ENCODE results near the gene DLG2. TPM values are rescaled to one million over a fixed set of nuclear protein-coding genes. Genes with fewer than 3 reads are reported as not detected.

Gene DLG2
- total RNA-seq, 3 donors from 2014 or later: 4.3 to 12.3 (median 6.9) TPM

DNA sequence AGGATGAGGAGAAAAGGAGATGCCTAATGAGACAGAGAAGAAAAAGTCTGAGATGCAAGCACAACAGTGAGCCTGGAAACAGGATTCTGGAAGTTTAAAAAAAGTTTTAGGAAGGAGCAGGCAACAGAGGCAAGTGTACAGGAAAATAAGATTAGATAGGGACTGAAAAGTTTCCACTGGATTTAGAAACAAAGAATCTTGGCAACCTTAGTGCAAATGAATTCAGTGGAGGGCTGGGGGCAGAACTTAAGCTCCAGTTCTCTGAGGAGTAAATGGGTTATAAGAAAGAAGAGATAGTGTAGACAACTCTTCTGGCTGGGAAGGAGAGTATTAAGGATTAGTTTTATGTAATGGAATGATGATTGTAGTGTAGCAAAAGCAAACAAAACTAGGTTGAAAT is 1712.1 kb downstream of the DLG2 start:
- TF ChIP-seq, protein P1, sequence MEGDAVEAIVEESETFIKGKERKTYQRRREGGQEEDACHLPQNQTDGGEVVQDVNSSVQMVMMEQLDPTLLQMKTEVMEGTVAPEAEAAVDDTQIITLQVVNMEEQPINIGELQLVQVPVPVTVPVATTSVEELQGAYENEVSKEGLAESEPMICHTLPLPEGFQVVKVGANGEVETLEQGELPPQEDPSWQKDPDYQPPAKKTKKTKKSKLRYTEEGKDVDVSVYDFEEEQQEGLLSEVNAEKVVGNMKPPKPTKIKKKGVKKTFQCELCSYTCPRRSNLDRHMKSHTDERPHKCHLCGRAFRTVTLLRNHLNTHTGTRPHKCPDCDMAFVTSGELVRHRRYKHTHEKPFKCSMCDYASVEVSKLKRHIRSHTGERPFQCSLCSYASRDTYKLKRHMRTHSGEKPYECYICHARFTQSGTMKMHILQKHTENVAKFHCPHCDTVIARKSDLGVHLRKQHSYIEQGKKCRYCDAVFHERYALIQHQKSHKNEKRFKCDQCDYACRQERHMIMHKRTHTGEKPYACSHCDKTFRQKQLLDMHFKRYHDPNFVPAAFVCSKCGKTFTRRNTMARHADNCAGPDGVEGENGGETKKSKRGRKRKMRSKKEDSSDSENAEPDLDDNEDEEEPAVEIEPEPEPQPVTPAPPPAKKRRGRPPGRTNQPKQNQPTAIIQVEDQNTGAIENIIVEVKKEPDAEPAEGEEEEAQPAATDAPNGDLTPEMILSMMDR (IDR thresholded peaks at IDR 0.05): no peak
- TF ChIP-seq POLR2A (IDR thresholded peaks at IDR 0.05): no peak
- TF ChIP-seq POLR2AphosphoS5 (IDR thresholded peaks at IDR 0.05): no peak
- no peak overlapping the region for H3K27ac ChIP-seq
- no peak overlapping the region for H3K4me3 ChIP-seq
- no peaks in the 10 kb centered on the region for H3K9me3 ChIP-seq
- DNase-seq (ENCODE audit: low spot score in 2 of 2): no peak
- intact Hi-C loops (cut with DNase I; ENCODE audit: low total_unique reads): no loop called here
- no peaks in the 10 kb centered on the region for H3K27me3 ChIP-seq
- no peaks in the 10 kb centered on the region for H3K4me1 ChIP-seq
- no peaks in the 10 kb centered on the region for H3K36me3 ChIP-seq

DNA sequence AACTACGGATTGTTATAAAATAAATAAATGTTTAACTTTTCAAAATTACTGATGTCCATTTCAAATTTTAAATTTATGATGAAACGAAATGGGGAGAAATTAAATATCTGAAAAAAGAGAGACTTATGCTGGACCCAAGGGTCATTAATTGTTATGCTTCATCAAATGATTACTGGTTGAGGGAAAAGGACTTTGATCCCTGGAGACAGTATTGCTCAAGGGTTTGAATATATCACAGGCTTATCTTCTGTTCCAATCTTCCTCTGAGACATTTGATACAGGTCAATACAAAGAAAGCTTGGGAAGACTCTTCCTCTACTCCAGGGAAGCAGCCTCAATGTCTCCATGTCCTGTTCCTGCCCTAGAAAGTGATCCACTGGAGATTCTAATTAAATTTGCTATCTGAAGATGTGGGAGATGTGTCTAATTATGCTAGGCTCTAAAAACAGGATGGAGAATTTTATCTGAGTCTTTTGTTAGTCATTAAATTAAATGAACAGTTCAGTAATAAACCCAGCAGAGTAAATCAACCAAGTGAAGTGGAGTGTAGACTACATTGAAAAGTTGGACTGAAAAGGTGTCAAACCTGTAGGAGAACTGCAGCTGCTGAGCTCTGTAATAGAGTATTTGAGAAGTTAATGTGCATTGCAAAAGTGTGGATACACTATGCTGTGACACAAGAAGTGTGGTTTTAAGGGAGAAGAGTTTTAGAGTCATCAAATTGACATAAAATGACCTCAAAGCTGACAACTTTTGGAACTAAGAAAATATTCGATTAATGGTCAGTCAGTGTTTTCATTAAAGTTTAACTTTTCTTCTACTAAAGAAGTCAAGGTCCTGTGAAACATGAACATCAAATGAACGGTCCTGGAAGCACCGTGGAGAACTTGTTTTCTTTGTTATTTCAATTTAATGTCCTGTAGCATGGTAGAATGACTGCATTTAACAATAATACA is 1717.3 kb downstream of the DLG2 start:
- H3K36me3 ChIP-seq: no peaks in the 10 kb centered on the region
- no peak overlapping the region for H3K27ac ChIP-seq
- no peaks in the 10 kb centered on the region for H3K27me3 ChIP-seq
- no peak for TF ChIP-seq POLR2AphosphoS5 (IDR thresholded peaks at IDR 0.05)
- TF ChIP-seq, protein P1 (IDR thresholded peaks at IDR 0.05): no peak
- TF ChIP-seq POLR2A (IDR thresholded peaks at IDR 0.05): no peak
- no peaks in the 10 kb centered on the region for H3K9me3 ChIP-seq
- no peak for DNase-seq (ENCODE audit: low spot score in 2 of 2)
- H3K4me3 ChIP-seq: no peak overlapping the region
- no peaks in the 10 kb centered on the region for H3K4me1 ChIP-seq
- intact Hi-C loops (cut with DNase I; ENCODE audit: low total_unique reads): no loop called here

DNA sequence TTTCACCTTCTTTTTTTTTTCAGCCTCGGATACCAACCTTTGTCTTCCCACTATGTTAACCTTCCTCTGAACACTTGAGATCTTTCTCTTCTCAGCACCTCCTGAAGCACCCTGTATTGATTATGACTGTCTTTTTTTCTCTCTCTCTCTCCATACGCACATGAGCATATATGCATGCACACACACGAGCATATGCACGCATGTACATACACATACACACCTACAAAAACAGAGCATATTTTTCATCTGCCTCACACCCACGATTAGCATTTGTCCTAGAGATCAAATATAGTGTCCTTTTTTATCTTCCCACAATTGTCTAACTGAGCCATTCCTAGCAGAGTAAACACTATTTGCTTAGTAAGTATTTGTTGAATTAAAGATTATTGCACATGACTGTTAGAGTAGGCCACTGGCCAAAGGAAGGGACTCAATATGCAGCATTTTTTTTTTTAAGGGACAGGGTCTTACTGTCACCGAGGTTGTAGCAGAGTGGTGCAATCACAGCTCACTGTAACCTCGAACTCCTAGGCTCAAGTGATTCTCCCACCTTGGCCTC is 1718.8 kb downstream of the DLG2 start:
- Histone ChIP-seq H3K36me3 (no peaks in the 10 kb centered on the region), H3K9me3 (no peaks in the 10 kb centered on the region), H3K27me3 (no peaks in the 10 kb centered on the region), H3K4me1 (no peaks in the 10 kb centered on the region), H3K27ac (no peak overlapping the region), H3K4me3 (no peak overlapping the region)
- intact Hi-C loops (cut with DNase I; ENCODE audit: low total_unique reads): no loop called here
- DNase-seq (ENCODE audit: low spot score in 2 of 2): no peak
- TF ChIP-seq POLR2AphosphoS5 (IDR thresholded peaks at IDR 0.05) (no peak), POLR2A (IDR thresholded peaks at IDR 0.05) (no peak)
- TF ChIP-seq, protein P1 (IDR thresholded peaks at IDR 0.05): no peak

DNA sequence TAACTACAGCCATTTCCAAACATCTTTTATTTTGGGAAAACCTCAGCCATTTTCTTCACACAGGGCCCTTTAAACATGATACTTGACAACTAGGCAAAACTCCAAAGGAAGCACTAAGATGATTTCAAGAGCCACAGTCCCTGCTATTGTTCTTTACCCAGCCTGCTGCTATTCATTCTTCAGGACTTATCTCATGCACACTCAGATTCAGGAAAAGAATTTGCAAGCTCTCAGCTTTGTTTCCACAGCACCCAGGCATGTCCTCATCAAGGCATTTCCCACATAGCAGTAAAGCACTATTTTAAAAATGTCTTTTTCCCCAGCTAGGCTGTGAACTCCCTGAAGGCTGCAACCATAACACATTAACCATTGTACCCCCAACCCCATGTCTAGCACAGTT is 1731.6 kb downstream of the DLG2 start:
- no peaks in the 10 kb centered on the region for H3K36me3 ChIP-seq
- no peaks in the 10 kb centered on the region for H3K4me1 ChIP-seq
- TF ChIP-seq, protein P1 (IDR thresholded peaks at IDR 0.05): no peak
- TF ChIP-seq POLR2A (IDR thresholded peaks at IDR 0.05): no peak
- no peak for TF ChIP-seq POLR2AphosphoS5 (IDR thresholded peaks at IDR 0.05)
- no peaks in the 10 kb centered on the region for H3K27me3 ChIP-seq
- no peak for DNase-seq (ENCODE audit: low spot score in 2 of 2)
- H3K27ac ChIP-seq: no peak overlapping the region
- no peak overlapping the region for H3K4me3 ChIP-seq
- H3K9me3 ChIP-seq: peaks cover 0 to 3% of the 10 kb centered on the region in 2 donors
- intact Hi-C loops (cut with DNase I; ENCODE audit: low total_unique reads): no loop called here

DNA sequence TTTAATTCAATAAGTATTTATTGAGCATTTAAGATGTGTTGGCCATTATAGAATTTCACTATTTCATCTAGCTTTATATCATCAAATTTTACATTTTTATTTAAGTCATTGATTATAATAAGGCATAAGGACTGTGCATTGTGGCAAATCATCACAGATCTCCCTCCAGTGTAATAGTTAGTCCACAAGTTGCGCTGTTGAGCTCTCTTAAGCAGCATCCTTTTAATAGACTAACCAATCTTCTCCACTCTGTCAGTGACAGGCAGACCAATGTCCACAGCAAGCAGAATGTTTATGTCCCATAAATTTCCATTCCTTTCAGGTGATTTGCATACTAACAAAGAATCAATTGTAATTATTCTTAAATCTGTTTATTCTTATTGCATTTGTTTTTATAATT is 1745.7 kb downstream of the DLG2 start:
- H3K27ac ChIP-seq: no peak overlapping the region
- DNase-seq (ENCODE audit: low spot score in 2 of 2): no peak

More for the DNA sequence above, 1745.7 kb downstream of the DLG2 start:
- intact Hi-C loops (cut with DNase I; ENCODE audit: low total_unique reads): loop anchor here (5.0 kb wide), 1 partner anchor 311 kb away; no protein-coding TSS in a partner anchor
- no peak overlapping the region for H3K4me3 ChIP-seq
- no peaks in the 10 kb centered on the region for H3K36me3 ChIP-seq
- TF ChIP-seq, protein P1 (IDR thresholded peaks at IDR 0.05): no peak
- TF ChIP-seq POLR2A (IDR thresholded peaks at IDR 0.05): no peak
- H3K27me3 ChIP-seq: no peaks in the 10 kb centered on the region
- H3K4me1 ChIP-seq: no peaks in the 10 kb centered on the region
- H3K9me3 ChIP-seq: no peaks in the 10 kb centered on the region
